HEK293T (cell line): Measurements from ENCODE around the gene NDC1.

Experiments used
- CTCF ChIA-PET: fragments of 350-600 bp; formaldehyde crosslinking; extraction: SDS; loops from one replicate; lab custom pipeline; 2021; ENCODE audit warnings: antibody characterized with exemption, inconsistent platforms; lab: Yijun Ruan, JAX
- POLR2A ChIA-PET: fragments of 350-600 bp; formaldehyde crosslinking; extraction: SDS; loops from one replicate; lab custom pipeline; 2020; ENCODE audit warnings: antibody characterized with exemption, inconsistent platforms; lab: Yijun Ruan, JAX
- DNase-seq: peaks from one replicate; pipeline ENCODE4 v3.0.0; 2012; ENCODE audit warnings: mixed read lengths; ENCODE audit errors: extremely low spot score
- ARNT ChIP-seq: fragments of 450-650 bp; IDR thresholded peaks from 2 replicates; pipeline ENCODE4 v1.6.1; 2017; ENCODE audit warnings: mild to moderate bottlenecking
- BHLHE40 ChIP-seq: fragments of 450-650 bp; IDR thresholded peaks from 2 replicates; pipeline ENCODE4 v1.6.1; 2016; ENCODE audit warnings: mild to moderate bottlenecking, moderate library complexity, borderline replicate concordance
- CTBP1 ChIP-seq: fragments of 450-650 bp; IDR thresholded peaks from 2 replicates; pipeline ENCODE4 v1.6.1; 2016; ENCODE audit warnings: borderline replicate concordance
- ELF4 ChIP-seq: fragments of 450-650 bp; IDR thresholded peaks from 2 replicates; pipeline ENCODE4 v1.6.1; 2017; ENCODE audit warnings: antibody characterized with exemption
- FOXA1 ChIP-seq: fragments of 450-650 bp; IDR thresholded peaks from 2 replicates; pipeline ENCODE4 v1.6.1; 2016; ENCODE audit warnings: mild to moderate bottlenecking
- FOXK2 ChIP-seq: fragments of 450-650 bp; IDR thresholded peaks from 2 replicates; pipeline ENCODE4 v1.6.1; 2016; ENCODE audit warnings: mild to moderate bottlenecking
- FOXM1 ChIP-seq: fragments of 450-650 bp; IDR thresholded peaks from 2 replicates; pipeline ENCODE4 v1.6.1; 2017; ENCODE audit warnings: mild to moderate bottlenecking, borderline replicate concordance
- HDGF ChIP-seq: fragments of 450-650 bp; IDR thresholded peaks from 2 replicates; pipeline ENCODE4 v1.6.1; 2017; ENCODE audit warnings: antibody characterized with exemption, borderline replicate concordance
- L3MBTL2 ChIP-seq: fragments of 450-650 bp; conservative IDR thresholded peaks from 2 replicates; pipeline ENCODE4 v1.6.1; 2016; ENCODE audit warnings: mild to moderate bottlenecking
- LEF1 ChIP-seq: fragments of 450-650 bp; IDR thresholded peaks from 2 replicates; pipeline ENCODE4 v1.6.1; 2017; ENCODE audit warnings: mild to moderate bottlenecking, borderline replicate concordance
- NFRKB ChIP-seq: fragments of 450-650 bp; IDR thresholded peaks from 2 replicates; pipeline ENCODE4 v1.6.1; 2016; ENCODE audit warnings: mild to moderate bottlenecking, moderate library complexity
- PKNOX1 ChIP-seq: fragments of 450-650 bp; IDR thresholded peaks from 2 replicates; pipeline ENCODE4 v1.6.1; 2016
- SP1 ChIP-seq: fragments of 450-650 bp; IDR thresholded peaks from 2 replicates; pipeline ENCODE4 v1.6.1; 2017
- SUZ12 ChIP-seq: fragments of 450-650 bp; IDR thresholded peaks from 2 replicates; pipeline ENCODE4 v1.6.1; 2016; ENCODE audit warnings: mild to moderate bottlenecking
- TARDBP ChIP-seq: fragments of 450-650 bp; IDR thresholded peaks from 2 replicates; pipeline ENCODE4 v1.6.1; 2016
- ZNF384 ChIP-seq: fragments of 450-650 bp; IDR thresholded peaks from 2 replicates; pipeline ENCODE4 v1.6.1; 2016

The NDC1 gene

GRCh38 chr1:53754484-53755312 lies 83.4 kb downstream of the NDC1 start:
- POLR2A ChIA-PET: interaction anchor here (1.4 kb wide), 1 partner anchor 10 kb away, joined by 3 read pairs; no protein-coding TSS in a partner anchor
- CTCF ChIA-PET: interaction anchor here (0.7 to 2.4 kb wide), 7 partner anchors 25 to 285 kb away, joined by 3 to 19 read pairs (median 4); no protein-coding TSS in a partner anchor
- DNase-seq: peak; percentile 67
- TF ChIP-seq CTBP1 (no peak), ZNF384 (no peak; the same call in 1 of the 2 replicates), BHLHE40 (no peak), FOXK2 (no peak), SP1 (no peak), SUZ12 (no peak)

GRCh38 chr1:53752281-53752680 lies 85.8 kb downstream of the NDC1 start:
- CTCF ChIA-PET: interaction anchor here (2.4 kb wide), 1 partner anchor 37 kb away, joined by 19 read pairs; no protein-coding TSS in a partner anchor
- no peak for DNase-seq
- TF ChIP-seq ZNF384 (no peak), HDGF (no peak), PKNOX1 (no peak), ARNT (no peak), FOXK2 (no peak), SP1 (no peak), NFRKB (no peak), TARDBP (no peak), SUZ12 (no peak), FOXA1 (no peak), L3MBTL2 (no peak), ELF4 (no peak), FOXM1 (no peak), LEF1 (no peak), CTBP1 (no peak), BHLHE40 (no peak)
- POLR2A ChIA-PET: interaction anchor here (0.9 kb wide), 1 partner anchor 37 kb away, joined by 3 read pairs; no protein-coding TSS in a partner anchor

- no peak for TF ChIP-seq FOXK2
- TF ChIP-seq HDGF: no peak
- no peak for TF ChIP-seq SP1
- no peak for TF ChIP-seq FOXM1
- no peak for TF ChIP-seq CTBP1
- TF ChIP-seq LEF1: no peak
- ChIA-PET POLR2A (no interaction called here), CTCF (no interaction called here)
- no peak for DNase-seq
Observed at GRCh38 chr1:53747841-53748240, 90.3 kb downstream of the NDC1 start.

- ChIA-PET POLR2A (no interaction called here), CTCF (interaction anchor here (0.6 kb wide), 1 partner anchor 21 kb away, joined by 6 read pairs; no protein-coding TSS in a partner anchor)
- no peak for TF ChIP-seq ELF4
- no peak for TF ChIP-seq LEF1
- no peak for TF ChIP-seq BHLHE40
- TF ChIP-seq CTBP1: no peak
- no peak for TF ChIP-seq FOXK2
- TF ChIP-seq HDGF: no peak
- no peak for TF ChIP-seq FOXM1
- TF ChIP-seq L3MBTL2: no peak
- no peak for TF ChIP-seq PKNOX1
- no peak for TF ChIP-seq SUZ12
- no peak for TF ChIP-seq NFRKB
- no peak for TF ChIP-seq ZNF384
- DNase-seq: no peak
Observed at GRCh38 chr1:53740621-53741105, 97.4 kb downstream of the NDC1 start.

- DNase-seq: peak; percentile 98
- CTCF ChIA-PET: no interaction called here
- POLR2A ChIA-PET: no interaction called here
- peak; percentile 87 for TF ChIP-seq PKNOX1
- TF ChIP-seq TARDBP: no peak
Observed at GRCh38 chr1:53739109-53739681, 98.9 kb downstream of the NDC1 start, which contains the start of gene GLIS1. Gene GLIS1, minus strand, starts transcription at chr1:53739164. Its CDS starts 1,100 bp downstream, at chr1:53738064.
